Activated CD4-positive, alpha-beta memory T cell treated with anti-CD3 and anti-CD28 coated beads for 36 hours (primary cell): ENCODE data around the gene PTGIS. TPM values are rescaled to one million over a fixed set of nuclear protein-coding genes. Genes with fewer than 3 reads are reported as not detected.
A peak's percentile ranks its signal among the peaks of the same experiment; 100 is the strongest.

Experiments
- CTCF ChIA-PET: fragments of 350-600 bp; sonication (Branson Sonifier 250); formaldehyde crosslinking; loops from one replicate; lab custom pipeline; 2021; ENCODE audit warnings: antibody characterized with exemption, inconsistent platforms; lab: Charles Lee
- POLR2A ChIA-PET: fragments of 350-600 bp; sonication (Branson Sonifier 250); formaldehyde crosslinking; loops from one replicate; lab custom pipeline; 2021; ENCODE audit warnings: antibody characterized with exemption; lab: Charles Lee
- DNase-seq: peaks from one replicate; pipeline ENCODE4 v3.0.0-alpha.2; 2020
- H3K27ac Mint-ChIP-seq: one replicate; pipeline ENCODE4 v1.8.0; 2021; ENCODE audit warnings: mixed read lengths
- H3K27me3 Mint-ChIP-seq: one replicate; pipeline ENCODE4 v1.8.0; 2021; ENCODE audit warnings: mixed read lengths
- H3K36me3 Mint-ChIP-seq: one replicate; pipeline ENCODE4 v1.8.0; 2021; ENCODE audit warnings: mixed read lengths
- H3K4me1 Mint-ChIP-seq: one replicate; pipeline ENCODE4 v1.8.0; 2021; ENCODE audit warnings: low read depth, mixed read lengths
- H3K4me3 Mint-ChIP-seq: one replicate; pipeline ENCODE4 v1.8.0; 2021; ENCODE audit warnings: mild to moderate bottlenecking, mixed read lengths
- H3K9me3 Mint-ChIP-seq: one replicate; pipeline ENCODE4 v1.8.0; 2021; ENCODE audit warnings: mixed read lengths
- intact Hi-C: fragments of 100-400 bp; cut with micrococcal nuclease; formaldehyde crosslinking; loops from one replicate; pipeline ENCODE4 v1.15.1; 2023
- total RNA-seq, 2 experiments: library from RNA; stranded (reverse); gene quantifications; one replicate each; pipeline ENCODE4 v1.2.3, GENCODE V29; 2021

Gene PTGIS
- total RNA-seq, 2 experiments from 2014 or later, result 1.8 TPM

DNA sequence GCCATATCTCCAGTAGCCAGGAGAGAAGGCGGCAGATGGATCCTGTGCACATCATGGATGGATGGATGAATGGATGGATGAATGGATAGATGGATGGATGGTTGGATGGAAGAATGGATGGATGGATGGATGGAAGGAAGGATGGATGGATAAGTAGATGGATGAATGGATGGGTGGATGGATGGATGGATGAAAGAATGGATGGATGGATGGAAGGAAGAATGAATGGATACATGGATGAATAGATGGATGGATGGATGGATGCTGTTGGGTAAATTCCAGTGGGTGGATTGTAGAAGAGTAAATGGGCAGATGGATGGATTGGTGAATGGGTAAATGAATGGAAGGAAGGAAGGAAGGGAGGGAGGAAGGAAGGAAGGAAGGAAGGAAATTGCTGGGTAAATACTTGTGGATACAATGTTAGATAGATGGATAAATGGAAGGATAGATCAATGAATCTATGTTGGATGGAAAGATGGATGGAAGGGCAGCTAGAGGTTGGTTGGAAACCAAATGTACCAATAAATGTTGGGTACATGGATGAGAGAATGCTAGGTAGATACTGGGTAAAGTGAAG, 19.5 kb downstream of the PTGIS start:
- POLR2A ChIA-PET, result no interaction called here
- H3K4me3 Mint-ChIP-seq, result no peak overlapping the region
- intact Hi-C loops, result loop anchor here (10.0 kb wide), 1 partner anchor 296 kb away; no protein-coding TSS in a partner anchor
- H3K4me1 Mint-ChIP-seq, result peaks cover 10% of the 10 kb centered on the region
- peaks cover 13% of the 10 kb centered on the region for H3K9me3 Mint-ChIP-seq
- CTCF ChIA-PET, result interaction anchor here (16.2 kb wide), 1 partner anchor 55 kb away, joined by 764 read pairs; no protein-coding TSS in a partner anchor
- peaks cover 10% of the 10 kb centered on the region for H3K27me3 Mint-ChIP-seq
- H3K27ac Mint-ChIP-seq, result no peak overlapping the region
- no peak for DNase-seq
- peaks cover 8% of the 10 kb centered on the region for H3K36me3 Mint-ChIP-seq

DNA sequence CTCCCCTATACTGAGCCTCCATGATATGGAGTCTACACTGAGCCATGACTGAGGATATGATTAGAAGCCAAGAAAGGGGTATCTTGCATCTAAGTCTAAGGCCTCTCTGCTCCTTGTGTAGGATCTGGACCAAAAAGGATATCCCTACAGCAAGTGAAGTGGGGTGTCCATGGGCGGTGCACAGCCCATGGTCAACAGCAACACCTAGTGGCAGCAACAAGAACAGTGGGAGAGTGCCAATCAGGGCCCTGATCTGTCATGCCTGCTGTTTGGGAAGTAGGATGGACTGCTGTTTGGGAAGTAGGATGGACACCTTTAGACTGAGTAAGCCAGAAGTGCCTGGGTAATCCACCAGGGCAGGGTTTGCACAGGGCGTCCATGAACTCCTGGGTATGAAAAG, 22.4 kb downstream of the PTGIS start:
- ChIA-PET POLR2A (no interaction called here), CTCF (interaction anchor here (1.3 to 16.2 kb wide), 3 partner anchors 8 to 58 kb away, joined by 4 to 764 read pairs (median 9); no protein-coding TSS in a partner anchor)
- Mint-ChIP-seq H3K9me3 (peaks cover 13% of the 10 kb centered on the region), H3K27me3 (peaks cover 5% of the 10 kb centered on the region), H3K4me3 (no peak overlapping the region), H3K27ac (no peak overlapping the region), H3K36me3 (peaks cover 8% of the 10 kb centered on the region), H3K4me1 (peaks cover 17% of the 10 kb centered on the region)
- intact Hi-C loops, result loop anchor here (10.0 kb wide), 1 partner anchor 299 kb away; no protein-coding TSS in a partner anchor
- DNase-seq, result no peak

DNA sequence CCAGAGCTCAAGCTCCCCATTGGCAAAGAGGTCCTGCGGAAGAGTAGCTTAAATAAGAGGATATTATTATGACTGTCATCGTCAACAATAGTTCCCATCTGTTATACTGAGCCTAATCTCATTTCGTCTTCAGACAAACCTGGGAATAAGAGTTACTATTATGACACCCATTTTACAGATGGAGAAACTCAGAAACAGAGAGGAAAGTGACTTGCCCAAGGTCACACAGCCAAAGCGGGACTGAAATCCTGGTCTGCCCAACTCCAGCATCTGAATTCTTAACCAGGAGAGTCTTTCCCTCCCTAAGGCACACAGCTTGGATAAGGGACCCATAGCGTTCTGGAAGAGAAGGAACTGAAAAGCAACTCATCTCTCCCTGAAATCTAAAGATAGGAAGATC, 23.4 kb downstream of the PTGIS start:
- Mint-ChIP-seq H3K4me3 (no peak overlapping the region), H3K4me1 (peaks cover 17% of the 10 kb centered on the region), H3K27ac (no peak overlapping the region), H3K36me3 (peaks cover 8% of the 10 kb centered on the region), H3K27me3 (peaks cover 5% of the 10 kb centered on the region), H3K9me3 (peaks cover 13% of the 10 kb centered on the region)
- CTCF ChIA-PET, result interaction anchor here (0.6 to 16.2 kb wide), 5 partner anchors 9 to 301 kb away, joined by 3 to 764 read pairs (median 8); no protein-coding TSS in a partner anchor
- POLR2A ChIA-PET, result interaction anchor here (4.9 kb wide), 1 partner anchor 52 kb away, joined by 42 read pairs; no protein-coding TSS in a partner anchor
- intact Hi-C loops, result loop anchor here (5.0 to 10.0 kb wide), 2 partner anchors 300 to 383 kb away; no protein-coding TSS in a partner anchor
- DNase-seq, result no peak

DNA sequence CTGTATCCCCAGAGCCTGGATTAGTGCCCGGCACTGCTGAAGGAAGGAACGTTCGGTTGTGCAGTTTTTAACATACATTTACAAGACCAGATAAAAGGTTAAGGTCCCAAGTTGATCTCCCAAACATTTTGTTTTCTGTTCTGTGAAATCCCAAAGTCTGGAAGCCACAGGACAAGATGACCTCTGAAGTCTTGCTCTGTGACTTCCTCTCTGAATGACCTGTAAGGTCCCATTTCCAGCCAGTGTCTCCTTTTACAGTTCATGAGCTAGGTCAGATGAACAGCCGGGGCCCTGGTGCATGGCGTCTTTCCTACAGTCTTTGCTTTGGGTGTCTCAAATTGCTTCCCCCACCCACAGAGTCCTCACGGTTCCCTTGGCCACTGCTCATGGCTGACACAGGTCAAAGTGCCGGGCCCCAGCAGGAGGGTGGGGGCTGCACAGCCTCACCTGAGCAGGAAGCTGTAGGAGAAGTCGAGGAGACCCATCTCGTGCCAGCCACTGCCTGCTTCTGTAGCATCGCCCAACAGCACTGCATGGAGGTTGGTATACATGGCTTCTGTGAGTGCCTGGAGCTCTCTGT, 24.0 kb downstream of the PTGIS start:
- intact Hi-C loops, result loop anchor here (5.0 to 10.0 kb wide), 2 partner anchors 301 to 383 kb away; no protein-coding TSS in a partner anchor
- POLR2A ChIA-PET, result interaction anchor here (2.9 to 4.9 kb wide), 2 partner anchors 47 to 52 kb away, joined by 17 to 42 read pairs; no protein-coding TSS in a partner anchor
- H3K27ac Mint-ChIP-seq, result no peak overlapping the region
- no peak overlapping the region for H3K4me3 Mint-ChIP-seq
- peaks cover 9% of the 10 kb centered on the region for H3K36me3 Mint-ChIP-seq
- peaks cover 17% of the 10 kb centered on the region for H3K4me1 Mint-ChIP-seq
- CTCF ChIA-PET, result interaction anchor here (1.3 to 16.2 kb wide), 6 partner anchors 10 to 301 kb away, joined by 3 to 764 read pairs (median 6); no protein-coding TSS in a partner anchor
- H3K9me3 Mint-ChIP-seq, result peaks cover 13% of the 10 kb centered on the region
- no peak for DNase-seq
- H3K27me3 Mint-ChIP-seq, result peaks cover 5% of the 10 kb centered on the region

DNA sequence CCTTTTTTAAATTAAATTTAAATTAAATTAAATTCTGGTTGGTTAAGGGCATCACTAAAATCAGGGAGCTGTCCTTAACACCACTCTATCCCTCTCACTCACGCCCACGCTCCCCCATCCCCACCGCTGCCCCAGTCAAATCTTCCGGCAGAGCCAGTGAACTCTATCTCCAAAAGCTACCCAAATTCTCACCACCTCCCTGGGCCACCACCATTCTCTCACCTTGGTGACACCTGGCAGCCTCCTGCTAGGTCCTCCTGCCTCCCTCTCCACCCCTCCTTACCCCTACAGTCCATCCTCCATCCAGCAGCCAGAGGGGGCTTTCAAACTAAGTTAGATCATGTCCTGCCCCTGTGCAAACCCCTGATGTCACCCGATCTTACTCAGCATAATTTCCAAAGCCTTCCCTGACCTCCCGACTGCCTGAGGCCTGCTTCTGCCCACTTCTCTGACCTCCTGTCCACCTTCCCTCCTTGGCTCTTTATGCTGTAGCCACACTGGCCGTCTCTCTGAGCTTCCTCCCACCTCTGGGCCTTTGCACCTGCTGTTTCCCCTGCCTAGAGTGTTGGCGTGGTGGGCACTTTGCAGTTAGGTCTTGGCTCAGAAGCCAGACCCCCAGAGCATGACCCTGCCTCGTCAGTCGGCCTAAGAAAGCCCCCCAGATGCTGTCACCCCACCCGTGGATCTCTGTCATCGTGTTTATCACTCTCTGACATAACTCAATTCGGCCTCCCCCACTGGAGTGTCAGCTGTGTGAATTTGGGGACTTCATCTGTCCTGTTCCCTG, 24.7 kb downstream of the PTGIS start:
- H3K27me3 Mint-ChIP-seq, result peaks cover 5% of the 10 kb centered on the region
- peaks cover 17% of the 10 kb centered on the region for H3K4me1 Mint-ChIP-seq
- H3K4me3 Mint-ChIP-seq, result no peak overlapping the region
- peak overlapping the region; percentile 61 for H3K27ac Mint-ChIP-seq
- CTCF ChIA-PET, result interaction anchor here (1.3 to 16.2 kb wide), 16 partner anchors 10 to 344 kb away, joined by 3 to 764 read pairs (median 12); no protein-coding TSS in a partner anchor
- POLR2A ChIA-PET, result interaction anchor here (1.0 to 4.9 kb wide), 3 partner anchors 47 to 61 kb away, joined by 3 to 42 read pairs (median 17); no protein-coding TSS in a partner anchor
- no peak for DNase-seq
- H3K9me3 Mint-ChIP-seq, result peaks cover 13% of the 10 kb centered on the region
- intact Hi-C loops, result loop anchor here (5.0 to 10.0 kb wide), 2 partner anchors 302 to 384 kb away; no protein-coding TSS in a partner anchor
- peaks cover 9% of the 10 kb centered on the region for H3K36me3 Mint-ChIP-seq

DNA sequence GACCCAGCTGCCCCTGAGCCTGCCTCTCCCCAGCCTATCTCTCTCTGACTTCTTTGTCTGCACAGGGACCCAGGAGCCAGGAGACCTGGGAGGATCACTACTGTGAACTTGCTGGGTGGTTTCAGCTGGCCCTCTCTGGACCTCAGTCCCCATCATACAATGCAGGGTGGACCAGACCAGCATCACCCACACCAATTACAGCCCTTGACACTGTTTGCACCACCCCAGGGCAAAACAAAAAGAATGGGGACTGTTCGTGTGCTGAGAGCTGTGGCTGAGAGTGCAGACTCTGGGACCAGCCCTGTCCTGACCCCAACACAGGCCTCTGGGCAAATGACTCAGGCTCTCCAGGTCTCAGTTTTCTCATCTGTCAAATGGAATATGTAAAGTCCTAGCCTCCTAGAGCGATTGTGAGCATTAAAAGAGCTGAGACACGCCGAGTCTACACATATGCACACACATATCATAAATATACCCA, 25.4 kb downstream of the PTGIS start:
- peaks cover 9% of the 10 kb centered on the region for H3K36me3 Mint-ChIP-seq
- H3K4me1 Mint-ChIP-seq, result peaks cover 17% of the 10 kb centered on the region
- H3K27ac Mint-ChIP-seq, result no peak overlapping the region
- peaks cover 13% of the 10 kb centered on the region for H3K9me3 Mint-ChIP-seq
- no peak overlapping the region for H3K4me3 Mint-ChIP-seq
- H3K27me3 Mint-ChIP-seq, result peaks cover 8% of the 10 kb centered on the region
- ChIA-PET POLR2A (interaction anchor here (1.0 to 4.9 kb wide), 5 partner anchors 8 to 62 kb away, joined by 3 to 42 read pairs (median 4); no protein-coding TSS in a partner anchor), CTCF (interaction anchor here (0.7 to 16.2 kb wide), 24 partner anchors 9 to 345 kb away, joined by 3 to 764 read pairs (median 6); no protein-coding TSS in a partner anchor)
- no peak for DNase-seq
- intact Hi-C loops, result loop anchor here (5.0 to 10.0 kb wide), 2 partner anchors 302 to 385 kb away; no protein-coding TSS in a partner anchor

DNA sequence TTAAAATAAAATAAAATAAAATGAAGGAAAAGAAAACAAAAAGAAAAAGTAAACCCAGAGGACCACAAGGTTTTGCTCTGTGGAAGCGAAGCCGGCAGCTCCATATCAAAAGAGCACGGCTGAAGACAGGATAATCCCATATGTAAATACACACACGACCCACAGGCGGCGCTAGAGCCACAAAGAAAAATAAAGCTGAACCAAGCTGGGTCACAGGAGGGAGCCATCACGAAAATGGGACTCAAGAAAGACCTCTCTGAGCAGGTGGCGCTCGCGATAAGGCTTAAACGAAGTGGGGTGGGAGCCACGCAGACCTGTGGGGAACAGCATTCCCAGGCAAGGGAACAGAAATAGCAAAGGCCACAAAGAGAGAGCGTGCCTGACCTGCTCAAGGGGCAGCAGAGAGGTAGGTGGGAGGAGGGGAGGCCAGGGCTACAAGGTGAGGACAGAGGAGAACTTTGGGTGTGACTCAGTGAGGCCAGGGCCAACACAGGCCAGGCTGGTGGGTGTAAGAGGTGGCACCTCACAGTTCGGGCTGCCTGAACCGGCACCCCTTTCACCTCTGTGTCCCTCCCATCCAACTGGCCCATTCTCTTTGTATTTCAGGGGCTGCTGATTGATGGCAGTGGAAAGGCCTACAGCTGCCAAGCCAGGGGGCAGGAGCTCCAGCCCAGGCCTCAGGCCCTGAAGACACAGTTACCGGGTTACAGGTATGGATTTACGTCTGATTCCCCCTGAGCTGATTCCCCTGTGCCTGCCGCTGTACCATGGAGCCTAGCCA, 26.0 kb downstream of the PTGIS start:
- H3K36me3 Mint-ChIP-seq, result peaks cover 9% of the 10 kb centered on the region

DNA sequence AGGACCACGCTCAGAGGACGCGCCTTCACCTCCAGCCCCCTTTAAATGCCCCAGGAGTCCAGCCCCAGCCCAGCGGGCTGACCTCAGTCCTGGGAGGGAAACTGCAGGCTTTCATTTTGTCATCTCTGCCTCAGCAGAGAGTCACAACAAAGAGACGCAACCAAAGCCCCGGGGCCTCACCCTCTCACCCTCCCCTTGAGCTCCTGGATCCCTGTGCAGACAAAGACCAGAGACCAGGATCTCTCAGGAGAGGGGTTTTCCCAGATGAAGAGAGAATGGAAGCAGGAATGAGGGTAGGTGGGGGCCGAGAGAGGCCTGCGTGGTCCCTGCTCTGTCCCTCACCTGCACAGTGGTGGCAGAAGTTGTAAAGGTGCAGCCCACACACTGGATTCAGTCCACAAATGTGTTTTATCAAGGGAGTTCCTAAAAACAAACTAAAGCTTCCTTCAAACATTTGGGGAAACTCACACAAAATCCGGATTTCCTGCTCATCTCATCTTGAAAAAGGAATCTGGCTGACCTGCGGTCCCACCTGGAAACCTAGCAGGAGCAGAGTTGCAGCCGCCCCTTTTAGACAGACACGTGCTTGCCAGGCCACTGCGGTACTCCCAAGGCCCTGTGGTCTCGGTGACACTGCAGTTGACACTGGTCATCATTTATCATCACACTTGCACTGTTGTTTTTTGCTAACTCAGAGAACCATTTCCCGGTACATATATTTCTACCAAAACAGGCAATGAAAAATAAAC, 27.1 kb downstream of the PTGIS start:
- Mint-ChIP-seq H3K36me3 (peaks cover 9% of the 10 kb centered on the region), H3K27me3 (peaks cover 13% of the 10 kb centered on the region), H3K27ac (no peak overlapping the region), H3K9me3 (peaks cover 13% of the 10 kb centered on the region), H3K4me1 (peaks cover 18% of the 10 kb centered on the region), H3K4me3 (no peak overlapping the region)
- intact Hi-C loops, result loop anchor here (1.0 to 10.0 kb wide), 3 partner anchors 68 to 386 kb away; no protein-coding TSS in a partner anchor
- no peak for DNase-seq
- ChIA-PET CTCF (interaction anchor here (0.7 to 16.2 kb wide), 32 partner anchors 13 to 531 kb away, joined by 3 to 764 read pairs (median 4); partner anchors contain the start of gene RNF114), POLR2A (interaction anchor here (1.1 to 4.9 kb wide), 5 partner anchors 50 to 70 kb away, joined by 4 to 42 read pairs (median 17); no protein-coding TSS in a partner anchor)

More for the DNA sequence above, 26.0 kb downstream of the PTGIS start:
- intact Hi-C loops, result loop anchor here (1.0 to 10.0 kb wide), 3 partner anchors 67 to 385 kb away; no protein-coding TSS in a partner anchor
- POLR2A ChIA-PET, result interaction anchor here (1.0 to 4.9 kb wide), 8 partner anchors 9 to 69 kb away, joined by 3 to 42 read pairs (median 6); no protein-coding TSS in a partner anchor
- DNase-seq, result peak; percentile 87
- Mint-ChIP-seq H3K4me3 (no peak overlapping the region), H3K4me1 (peaks cover 17% of the 10 kb centered on the region), H3K27me3 (peaks cover 11% of the 10 kb centered on the region), H3K9me3 (peaks cover 13% of the 10 kb centered on the region), H3K27ac (peak overlapping the region; percentile 38)
- CTCF ChIA-PET, result interaction anchor here (0.6 to 16.2 kb wide), 40 partner anchors 9 to 530 kb away, joined by 3 to 764 read pairs (median 4); partner anchors contain the start of gene RNF114

DNA sequence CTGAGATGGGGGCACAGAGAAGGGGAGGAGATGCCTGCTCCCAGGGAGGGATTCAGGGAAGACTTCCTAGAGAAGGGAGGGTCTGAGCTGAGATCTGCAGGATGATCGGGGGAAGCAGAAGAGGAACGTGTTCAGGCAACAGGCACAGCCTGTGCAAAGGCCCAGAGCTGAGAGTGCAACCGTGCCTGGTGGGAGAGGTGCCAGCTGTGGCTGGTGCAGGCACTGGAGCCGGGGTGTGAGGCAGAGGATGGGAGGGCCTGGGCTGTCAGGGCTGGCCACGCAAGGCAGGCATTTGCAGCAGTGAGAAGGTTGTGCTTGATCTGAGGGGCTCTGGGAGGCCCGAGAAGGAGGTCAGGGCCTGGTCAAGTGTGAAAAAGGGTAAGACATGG, 27.7 kb downstream of the PTGIS start:
- H3K27ac Mint-ChIP-seq, result no peak overlapping the region
- CTCF ChIA-PET, result interaction anchor here (1.1 to 16.2 kb wide), 11 partner anchors 14 to 354 kb away, joined by 3 to 764 read pairs (median 5); no protein-coding TSS in a partner anchor
- POLR2A ChIA-PET, result interaction anchor here (0.8 to 4.9 kb wide), 3 partner anchors 56 to 68 kb away, joined by 3 to 42 read pairs (median 18); no protein-coding TSS in a partner anchor
- intact Hi-C loops, result loop anchor here (5.0 to 10.0 kb wide), 2 partner anchors 305 to 387 kb away; no protein-coding TSS in a partner anchor
- H3K27me3 Mint-ChIP-seq, result peaks cover 12% of the 10 kb centered on the region
- no peak overlapping the region for H3K4me3 Mint-ChIP-seq
- H3K9me3 Mint-ChIP-seq, result peaks cover 7% of the 10 kb centered on the region
- H3K4me1 Mint-ChIP-seq, result peaks cover 24% of the 10 kb centered on the region
- no peak for DNase-seq
- H3K36me3 Mint-ChIP-seq, result peaks cover 6% of the 10 kb centered on the region
